ENCODE results near the gene ZNF425.

ZNF425 gene

GRCh38 chr7:149104749-149105148 lies 21.4 kb downstream of the ZNF425 start:
- no peak overlapping the region for H3K4me3 ChIP-seq (replicated peaks; ENCODE audit: low read depth, low read length)
- no peak for DNase-seq (ENCODE audit: extremely low read depth, low read depth)
- no peak for TF ChIP-seq CTCF (IDR thresholded peaks at IDR 0.05; ENCODE audit: low read depth, low read length, missing control alignments)

GRCh38 chr7:149104214-149104613 lies 21.9 kb downstream of the ZNF425 start:
- DNase-seq (ENCODE audit: extremely low read depth, low read depth): no peak
- H3K4me3 ChIP-seq (replicated peaks; ENCODE audit: low read depth, low read length): no peak overlapping the region
- no peak for TF ChIP-seq CTCF (IDR thresholded peaks at IDR 0.05; ENCODE audit: low read depth, low read length, missing control alignments)

GRCh38 chr7:149103424-149103823 lies 22.7 kb downstream of the ZNF425 start:
- no peak for DNase-seq (ENCODE audit: extremely low read depth, low read depth)
- no peak for TF ChIP-seq CTCF (IDR thresholded peaks at IDR 0.05; ENCODE audit: low read depth, low read length, missing control alignments)
- H3K4me3 ChIP-seq (replicated peaks; ENCODE audit: low read depth, low read length): no peak overlapping the region

- no peak for TF ChIP-seq CTCF (IDR thresholded peaks at IDR 0.05; ENCODE audit: low read depth, low read length, missing control alignments)
- no peak for DNase-seq (ENCODE audit: extremely low read depth, low read depth)
- H3K4me3 ChIP-seq (replicated peaks; ENCODE audit: low read depth, low read length): no peak overlapping the region
Measured at GRCh38 chr7:149102666-149103065, 23.5 kb downstream of the ZNF425 start.

GRCh38 chr7:149100821-149101220 lies 25.3 kb downstream of the ZNF425 start:
- TF ChIP-seq CTCF (IDR thresholded peaks at IDR 0.05; ENCODE audit: low read depth, low read length, missing control alignments): no peak
- DNase-seq (ENCODE audit: extremely low read depth, low read depth): no peak
- no peak overlapping the region for H3K4me3 ChIP-seq (replicated peaks; ENCODE audit: low read depth, low read length)

- TF ChIP-seq CTCF (IDR thresholded peaks at IDR 0.05; ENCODE audit: low read depth, low read length, missing control alignments): no peak
Measured at GRCh38 chr7:149099058-149099457, 27.1 kb downstream of the ZNF425 start.

GRCh38 chr7:149097088-149097487 lies 29.0 kb downstream of the ZNF425 start:
- no peak overlapping the region for H3K4me3 ChIP-seq (replicated peaks; ENCODE audit: low read depth, low read length)
- no peak for DNase-seq (ENCODE audit: extremely low read depth, low read depth)
- TF ChIP-seq CTCF (IDR thresholded peaks at IDR 0.05; ENCODE audit: low read depth, low read length, missing control alignments): no peak

More at GRCh38 chr7:149099058-149099457, 27.1 kb downstream of the ZNF425 start:
- DNase-seq (ENCODE audit: extremely low read depth, low read depth): no peak
- H3K4me3 ChIP-seq (replicated peaks; ENCODE audit: low read depth, low read length): no peak overlapping the region

Data from HFF-Myc (cell line).